ENCODE measurements around the gene FCSK.

The FCSK gene

GRCh38 chr16:70457446-70458166 is 3.2 kb downstream of the FCSK start:
- H3K27ac ChIP-seq (ENCODE audit: low read depth, low read length) = no peak overlapping the region

DNA sequence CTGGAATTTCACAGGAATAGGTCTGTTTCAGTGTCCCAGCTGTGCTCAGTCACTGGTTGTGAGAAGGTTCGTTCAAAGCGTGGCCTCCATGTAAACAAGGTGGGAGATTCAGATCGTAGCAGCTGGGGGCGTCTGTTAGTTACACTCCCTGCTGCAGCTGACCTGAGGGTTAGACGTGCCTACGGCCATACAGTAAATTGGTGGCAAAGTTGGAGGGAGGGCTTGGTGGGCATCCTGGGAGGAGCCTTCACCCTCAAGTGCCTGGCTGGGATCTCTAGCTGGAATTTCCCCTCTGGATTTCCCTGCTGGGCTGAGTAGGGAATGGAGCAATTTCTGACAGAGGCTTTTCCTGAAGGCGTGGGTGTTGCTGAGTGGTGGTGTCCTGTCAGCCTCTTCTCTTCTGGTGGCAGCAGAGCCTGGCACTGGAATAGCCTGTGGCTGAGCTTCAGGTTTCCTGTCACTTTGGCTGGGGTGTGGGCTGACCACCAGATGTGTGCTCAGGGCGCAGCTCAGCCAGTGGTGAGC is 6.4 kb downstream of the FCSK start:
- Histone ChIP-seq H3K4me2 (ENCODE audit: low read depth, low read length, poor library complexity, severe bottlenecking) (no peak overlapping the region), H3F3A (ENCODE audit: insufficient read depth) (0 out of 2 replicates have a peak, but pooled peaks cover 6% of the 10 kb centered on the region), H3K27me3 (ENCODE audit: low read length) (no peaks in the 10 kb centered on the region), H4K20me1 (ENCODE audit: low read depth, low read length) (no peaks in the 10 kb centered on the region), H3K9me2 (replicated peaks; ENCODE audit: insufficient read depth, low read length) (no peaks in the 10 kb centered on the region), H3K27ac (ENCODE audit: low read depth, low read length) (no peak overlapping the region), H3K79me2 (ENCODE audit: insufficient read depth, low read length) (no peaks in the 10 kb centered on the region), H2AFZ (ENCODE audit: low read depth, low read length, severe bottlenecking) (no peak overlapping the region), H3K36me3 (ENCODE audit: low read length) (no peaks in the 10 kb centered on the region), H3K9me3 (ENCODE audit: insufficient read depth, low read length) (no peaks in the 10 kb centered on the region), H3K9ac (ENCODE audit: low read length) (no peak overlapping the region), H3K4me3 (ENCODE audit: insufficient read depth, low read length, poor library complexity, severe bottlenecking) (no peak overlapping the region)
- TF ChIP-seq, protein P1, sequence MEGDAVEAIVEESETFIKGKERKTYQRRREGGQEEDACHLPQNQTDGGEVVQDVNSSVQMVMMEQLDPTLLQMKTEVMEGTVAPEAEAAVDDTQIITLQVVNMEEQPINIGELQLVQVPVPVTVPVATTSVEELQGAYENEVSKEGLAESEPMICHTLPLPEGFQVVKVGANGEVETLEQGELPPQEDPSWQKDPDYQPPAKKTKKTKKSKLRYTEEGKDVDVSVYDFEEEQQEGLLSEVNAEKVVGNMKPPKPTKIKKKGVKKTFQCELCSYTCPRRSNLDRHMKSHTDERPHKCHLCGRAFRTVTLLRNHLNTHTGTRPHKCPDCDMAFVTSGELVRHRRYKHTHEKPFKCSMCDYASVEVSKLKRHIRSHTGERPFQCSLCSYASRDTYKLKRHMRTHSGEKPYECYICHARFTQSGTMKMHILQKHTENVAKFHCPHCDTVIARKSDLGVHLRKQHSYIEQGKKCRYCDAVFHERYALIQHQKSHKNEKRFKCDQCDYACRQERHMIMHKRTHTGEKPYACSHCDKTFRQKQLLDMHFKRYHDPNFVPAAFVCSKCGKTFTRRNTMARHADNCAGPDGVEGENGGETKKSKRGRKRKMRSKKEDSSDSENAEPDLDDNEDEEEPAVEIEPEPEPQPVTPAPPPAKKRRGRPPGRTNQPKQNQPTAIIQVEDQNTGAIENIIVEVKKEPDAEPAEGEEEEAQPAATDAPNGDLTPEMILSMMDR (IDR thresholded peaks at IDR 0.05; ENCODE audit: insufficient read depth, low read length, poor library complexity, severe bottlenecking) = no peak
- no peak for TF ChIP-seq EZH2phosphoT487 (conservative IDR thresholded peaks at IDR 0.05; ENCODE audit: low read length)

More at GRCh38 chr16:70457446-70458166, 3.2 kb downstream of the FCSK start:
- no peaks in the 10 kb centered on the region for H3K27me3 ChIP-seq (ENCODE audit: low read length)
- no peak overlapping the region for H3K9ac ChIP-seq (ENCODE audit: low read length)
- no peaks in the 10 kb centered on the region for H3K9me3 ChIP-seq (ENCODE audit: insufficient read depth, low read length)
- 0 out of 2 replicates have a peak, but pooled peaks cover 6% of the 10 kb centered on the region for H3F3A ChIP-seq (ENCODE audit: insufficient read depth)
- no peaks in the 10 kb centered on the region for H3K36me3 ChIP-seq (ENCODE audit: low read length)
- no peaks in the 10 kb centered on the region for H3K79me2 ChIP-seq (ENCODE audit: insufficient read depth, low read length)
- no peaks in the 10 kb centered on the region for H4K20me1 ChIP-seq (ENCODE audit: low read depth, low read length)
- no peaks in the 10 kb centered on the region for H3K9me2 ChIP-seq (replicated peaks; ENCODE audit: insufficient read depth, low read length)
- no peak for TF ChIP-seq EZH2phosphoT487 (conservative IDR thresholded peaks at IDR 0.05; ENCODE audit: low read length)
- TF ChIP-seq, protein P1 (IDR thresholded peaks at IDR 0.05; ENCODE audit: insufficient read depth, low read length, poor library complexity, severe bottlenecking) = no peak
- no peak overlapping the region for H3K4me3 ChIP-seq (ENCODE audit: insufficient read depth, low read length, poor library complexity, severe bottlenecking)
- H3K4me2 ChIP-seq (ENCODE audit: low read depth, low read length, poor library complexity, severe bottlenecking) = no peak overlapping the region
- H2AFZ ChIP-seq (ENCODE audit: low read depth, low read length, severe bottlenecking) = no peak overlapping the region

GRCh38 chr16:70463235-70463634 is 8.8 kb downstream of the FCSK start:
- Histone ChIP-seq H3K79me2 (ENCODE audit: insufficient read depth, low read length) (no peaks in the 10 kb centered on the region), H4K20me1 (ENCODE audit: low read depth, low read length) (no peaks in the 10 kb centered on the region), H3K36me3 (ENCODE audit: low read length) (no peaks in the 10 kb centered on the region), H3F3A (ENCODE audit: insufficient read depth) (no peaks in the 10 kb centered on the region), H3K27me3 (ENCODE audit: low read length) (no peaks in the 10 kb centered on the region), H3K9me2 (replicated peaks; ENCODE audit: insufficient read depth, low read length) (no peaks in the 10 kb centered on the region), H3K27ac (ENCODE audit: low read depth, low read length) (no peak overlapping the region), H3K9me3 (ENCODE audit: insufficient read depth, low read length) (no peaks in the 10 kb centered on the region), H3K9ac (ENCODE audit: low read length) (no peak overlapping the region), H2AFZ (ENCODE audit: low read depth, low read length, severe bottlenecking) (no peak overlapping the region), H3K4me3 (ENCODE audit: insufficient read depth, low read length, poor library complexity, severe bottlenecking) (no peak overlapping the region), H3K4me2 (ENCODE audit: low read depth, low read length, poor library complexity, severe bottlenecking) (no peak overlapping the region)
- no peak for TF ChIP-seq EZH2phosphoT487 (conservative IDR thresholded peaks at IDR 0.05; ENCODE audit: low read length)
- TF ChIP-seq, protein P1 (IDR thresholded peaks at IDR 0.05; ENCODE audit: insufficient read depth, low read length, poor library complexity, severe bottlenecking) = no peak

Measured in SU-DHL-6 (cell line).